LHCN-M2 (cell line): ENCODE data around the gene CHRNB1. TPM values are rescaled to one million over a fixed set of nuclear protein-coding genes. Genes with fewer than 3 reads are reported as not detected.

Source experiments
- DNase-seq: peaks from one replicate; pipeline ENCODE4 v3.0.0-alpha.2; 2012; ENCODE audit warnings: low read depth
- total RNA-seq: library from RNA; depleted of rRNA; stranded (reverse); fragments of >200 nt; gene quantifications from 2 replicates; pipeline ENCODE4 v1.2.3, GENCODE V29; 2014

Gene CHRNB1
- total RNA-seq, 1 experiment from 2014 or later = 60.3 TPM

- peak; percentile 59 for DNase-seq
Measured at GRCh38 chr17:7437950-7438614, 6.8 kb upstream of the CHRNB1 start.

- no peak for DNase-seq
Measured at GRCh38 chr17:7438656-7439460, 6.0 kb upstream of the CHRNB1 start.

- DNase-seq = no peak
Measured at GRCh38 chr17:7439462-7440112, 5.3 kb upstream of the CHRNB1 start, which contains the start of gene FGF11. TSS of gene FGF11 (plus strand) at chr17:7439512. CDS start at chr17:7439621, 109 bp downstream.

- DNase-seq = peak; percentile 42
Measured at GRCh38 chr17:7440113-7440833, 4.6 kb upstream of the CHRNB1 start.

- DNase-seq = peak; percentile 62
Measured at GRCh38 chr17:7440834-7441195, 4.0 kb upstream of the CHRNB1 start.

GRCh38 chr17:7441266-7441665, 3.6 kb upstream of the CHRNB1 start:
- DNase-seq = no peak

- DNase-seq = no peak
Measured at GRCh38 chr17:7442142-7442541, 2.7 kb upstream of the CHRNB1 start.

GRCh38 chr17:7443499-7444485, 1.1 kb upstream of the CHRNB1 start:
- peak; percentile 73 for DNase-seq

- DNase-seq = no peak
Measured at GRCh38 chr17:7445619-7445968, 733 bp downstream of the CHRNB1 start.

GRCh38 chr17:7448461-7448860, 3.6 kb downstream of the CHRNB1 start:
- DNase-seq = no peak

GRCh38 chr17:7459961-7460545, 15.2 kb downstream of the CHRNB1 start:
- peak; percentile 30 for DNase-seq

- no peak for DNase-seq
Measured at GRCh38 chr17:7460850-7461660, 16.2 kb downstream of the CHRNB1 start.

- DNase-seq = no peak
Measured at GRCh38 chr17:7462474-7463371, 17.9 kb downstream of the CHRNB1 start.

GRCh38 chr17:7463372-7463846, 18.5 kb downstream of the CHRNB1 start:
- no peak for DNase-seq

- no peak for DNase-seq
Measured at GRCh38 chr17:7464081-7464480, 19.2 kb downstream of the CHRNB1 start.

- no peak for DNase-seq
Measured at GRCh38 chr17:7465597-7466275, 20.9 kb downstream of the CHRNB1 start.

GRCh38 chr17:7466318-7466638, 21.4 kb downstream of the CHRNB1 start:
- DNase-seq = no peak
